PFSK-1 (cell line): ENCODE data around the gene FAM111B.

Experiments
- FOXP2 ChIP-seq: optimal IDR thresholded peaks from 2 replicates; pipeline ENCODE3; 2011; ENCODE audit warnings: borderline replicate concordance, control low read depth, inconsistent platforms; ENCODE audit not compliant: insufficient read depth; ENCODE audit errors: extremely low read length, extremely low read depth
- POLR2AphosphoS5 ChIP-seq: IDR thresholded peaks from 2 replicates; pipeline ENCODE4 v1.6.1; 2012; ENCODE audit warnings: low read depth, mild to moderate bottlenecking, control low read depth, low read length, moderate library complexity
- SIN3A ChIP-seq: IDR thresholded peaks from 2 replicates; pipeline ENCODE4 v1.6.1; 2012; ENCODE audit warnings: mild to moderate bottlenecking, low read length, moderate library complexity, borderline replicate concordance; ENCODE audit not compliant: insufficient read depth
- TAF1 ChIP-seq: IDR thresholded peaks from 2 replicates; pipeline ENCODE4 v1.6.1; 2012; ENCODE audit warnings: low read length, control low read depth, borderline replicate concordance; ENCODE audit not compliant: insufficient read depth
- TF ChIP-seq, protein P1 (sequence below), 2 experiments: IDR thresholded peaks; 2 replicates each; pipeline versions ENCODE4 v1.6.1 to v1.8.0; 2011 to 2012; ENCODE audit warnings: low read depth in 2 of 2, low read length in 2 of 2, control low read depth in 1 of 2, inconsistent platforms in 1 of 2, mild to moderate bottlenecking in 1 of 2, moderate library complexity in 1 of 2; ENCODE audit not compliant: insufficient read depth in 1 of 2

The FAM111B gene

DNA sequence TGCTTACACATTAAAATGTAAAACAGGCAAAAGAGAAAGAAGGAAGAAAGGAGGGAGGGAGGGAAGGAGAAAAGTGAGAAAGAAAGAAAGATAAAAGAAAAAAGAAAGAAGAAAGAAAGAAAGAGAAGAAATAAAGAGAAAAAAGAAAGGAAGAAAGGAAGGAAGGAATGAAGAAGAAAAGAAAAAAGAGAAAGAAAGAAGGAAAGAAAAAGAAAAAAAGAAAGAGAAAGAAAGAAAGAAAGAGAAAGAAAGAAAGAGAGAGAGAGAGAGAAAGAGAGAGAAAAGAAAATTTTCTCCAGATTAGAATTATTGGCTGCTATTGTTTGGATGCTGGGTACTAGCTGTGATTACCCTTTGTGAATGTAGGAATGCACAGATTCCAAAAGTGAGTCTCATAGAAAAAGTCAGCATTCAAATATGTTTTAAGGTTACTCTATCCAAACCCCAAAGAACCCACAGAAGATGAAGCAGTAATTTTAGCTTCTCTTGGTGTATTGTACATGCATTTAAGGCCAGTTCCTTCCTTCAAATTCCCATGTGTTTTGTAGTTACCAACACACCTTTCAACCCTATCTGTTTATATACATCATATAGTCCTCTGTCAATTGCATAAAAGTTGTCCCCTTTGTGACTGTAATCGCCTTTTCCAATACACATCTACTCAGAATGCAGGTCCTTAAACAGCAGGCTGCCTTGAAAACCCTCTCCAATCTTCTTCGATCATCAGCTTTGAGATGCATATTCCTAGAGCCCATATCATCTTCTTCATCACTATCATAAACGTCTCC, 34.8 kb downstream of the FAM111B start:
- TF ChIP-seq SIN3A (no peak), POLR2AphosphoS5 (no peak), FOXP2 (no peak), TAF1 (no peak)
- TF ChIP-seq, protein P1, sequence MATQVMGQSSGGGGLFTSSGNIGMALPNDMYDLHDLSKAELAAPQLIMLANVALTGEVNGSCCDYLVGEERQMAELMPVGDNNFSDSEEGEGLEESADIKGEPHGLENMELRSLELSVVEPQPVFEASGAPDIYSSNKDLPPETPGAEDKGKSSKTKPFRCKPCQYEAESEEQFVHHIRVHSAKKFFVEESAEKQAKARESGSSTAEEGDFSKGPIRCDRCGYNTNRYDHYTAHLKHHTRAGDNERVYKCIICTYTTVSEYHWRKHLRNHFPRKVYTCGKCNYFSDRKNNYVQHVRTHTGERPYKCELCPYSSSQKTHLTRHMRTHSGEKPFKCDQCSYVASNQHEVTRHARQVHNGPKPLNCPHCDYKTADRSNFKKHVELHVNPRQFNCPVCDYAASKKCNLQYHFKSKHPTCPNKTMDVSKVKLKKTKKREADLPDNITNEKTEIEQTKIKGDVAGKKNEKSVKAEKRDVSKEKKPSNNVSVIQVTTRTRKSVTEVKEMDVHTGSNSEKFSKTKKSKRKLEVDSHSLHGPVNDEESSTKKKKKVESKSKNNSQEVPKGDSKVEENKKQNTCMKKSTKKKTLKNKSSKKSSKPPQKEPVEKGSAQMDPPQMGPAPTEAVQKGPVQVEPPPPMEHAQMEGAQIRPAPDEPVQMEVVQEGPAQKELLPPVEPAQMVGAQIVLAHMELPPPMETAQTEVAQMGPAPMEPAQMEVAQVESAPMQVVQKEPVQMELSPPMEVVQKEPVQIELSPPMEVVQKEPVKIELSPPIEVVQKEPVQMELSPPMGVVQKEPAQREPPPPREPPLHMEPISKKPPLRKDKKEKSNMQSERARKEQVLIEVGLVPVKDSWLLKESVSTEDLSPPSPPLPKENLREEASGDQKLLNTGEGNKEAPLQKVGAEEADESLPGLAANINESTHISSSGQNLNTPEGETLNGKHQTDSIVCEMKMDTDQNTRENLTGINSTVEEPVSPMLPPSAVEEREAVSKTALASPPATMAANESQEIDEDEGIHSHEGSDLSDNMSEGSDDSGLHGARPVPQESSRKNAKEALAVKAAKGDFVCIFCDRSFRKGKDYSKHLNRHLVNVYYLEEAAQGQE (IDR thresholded peaks at IDR 0.05; ENCODE audit: insufficient read depth in 1 of 2, low read depth in 2 of 2, low read length in 2 of 2) = no peak

DNA sequence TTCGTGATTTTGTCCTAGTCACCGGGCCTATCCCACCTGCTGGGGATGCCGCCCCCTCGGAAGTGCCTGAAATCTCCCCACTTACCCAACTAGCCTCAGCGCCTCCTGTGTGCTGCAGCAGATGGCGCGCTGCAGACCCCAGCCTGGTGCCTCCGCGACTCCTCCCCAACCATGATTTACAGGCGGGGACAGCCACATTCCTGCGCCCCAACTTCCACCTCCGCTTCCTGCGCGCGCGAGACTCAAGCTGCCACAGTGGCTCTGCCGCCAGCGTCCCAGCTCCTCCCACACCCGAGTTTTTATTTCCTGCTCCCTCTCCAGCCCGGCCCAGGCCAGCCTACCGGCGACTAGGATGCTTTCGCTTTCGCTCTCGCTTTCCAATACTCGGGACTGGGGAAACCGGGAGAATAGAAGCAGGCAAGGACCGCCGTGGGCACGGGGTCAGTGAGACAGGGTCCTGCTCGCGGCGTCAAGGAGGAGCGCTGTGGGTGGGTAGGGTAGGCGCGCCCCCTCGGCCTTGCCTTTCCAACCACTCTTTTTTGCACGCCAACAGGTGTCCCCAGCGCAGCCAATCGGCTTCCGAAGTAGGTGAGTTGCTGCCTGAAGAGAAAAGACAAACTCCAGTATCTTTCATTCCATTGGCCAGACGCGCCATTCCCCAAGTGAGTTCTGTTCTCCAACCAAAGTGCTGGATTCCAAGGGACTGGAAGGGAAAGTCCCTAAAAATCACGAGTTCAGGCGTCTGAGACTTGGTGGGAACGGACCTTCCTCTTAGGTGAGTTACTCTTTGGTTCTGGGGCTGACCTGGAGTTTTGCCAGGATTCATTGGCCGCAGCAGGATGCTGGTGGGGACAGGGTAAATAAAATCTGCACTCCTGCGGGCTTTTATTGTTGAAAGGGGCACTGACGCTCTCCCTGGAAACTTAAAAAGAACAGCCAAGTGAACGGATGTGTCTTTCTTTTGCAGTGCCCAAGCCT, 35.8 kb downstream of the FAM111B start, which contains the start of gene FAM111A:
Gene FAM111A (plus strand): TSS at position 327 of the 978 bp plus-strand sequence. CDS start 6,017 bp downstream, outside the sequence.
- TF ChIP-seq, protein P1 (IDR thresholded peaks at IDR 0.05; ENCODE audit: insufficient read depth in 1 of 2, low read depth in 2 of 2, low read length in 2 of 2) = no peak
- TF ChIP-seq SIN3A (no peak), POLR2AphosphoS5 (no peak)

DNA sequence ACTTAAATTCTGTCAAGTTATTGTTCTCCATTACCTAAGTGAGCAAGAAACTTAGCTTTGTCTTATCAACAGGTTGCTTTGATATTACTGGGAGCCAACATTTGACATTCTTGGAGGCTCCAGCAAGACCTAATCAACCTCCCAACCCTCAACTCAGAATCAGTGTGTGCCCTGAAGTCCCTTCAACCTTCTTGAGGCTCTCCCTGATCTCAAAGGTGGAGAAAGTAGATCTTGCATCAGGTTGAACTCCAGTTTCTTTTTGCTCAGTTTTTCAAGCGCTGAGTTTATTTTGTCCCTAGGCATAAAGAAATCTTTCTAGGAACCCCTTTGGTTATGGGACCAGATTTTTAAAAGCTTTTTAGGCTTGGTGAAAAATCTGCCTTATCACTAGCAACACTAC, 37.1 kb downstream of the FAM111B start:
- TF ChIP-seq, protein P1 (IDR thresholded peaks at IDR 0.05; ENCODE audit: insufficient read depth in 1 of 2, low read depth in 2 of 2, low read length in 2 of 2) = no peak
- TF ChIP-seq FOXP2 (no peak), TAF1 (no peak), SIN3A (no peak), POLR2AphosphoS5 (no peak)

DNA sequence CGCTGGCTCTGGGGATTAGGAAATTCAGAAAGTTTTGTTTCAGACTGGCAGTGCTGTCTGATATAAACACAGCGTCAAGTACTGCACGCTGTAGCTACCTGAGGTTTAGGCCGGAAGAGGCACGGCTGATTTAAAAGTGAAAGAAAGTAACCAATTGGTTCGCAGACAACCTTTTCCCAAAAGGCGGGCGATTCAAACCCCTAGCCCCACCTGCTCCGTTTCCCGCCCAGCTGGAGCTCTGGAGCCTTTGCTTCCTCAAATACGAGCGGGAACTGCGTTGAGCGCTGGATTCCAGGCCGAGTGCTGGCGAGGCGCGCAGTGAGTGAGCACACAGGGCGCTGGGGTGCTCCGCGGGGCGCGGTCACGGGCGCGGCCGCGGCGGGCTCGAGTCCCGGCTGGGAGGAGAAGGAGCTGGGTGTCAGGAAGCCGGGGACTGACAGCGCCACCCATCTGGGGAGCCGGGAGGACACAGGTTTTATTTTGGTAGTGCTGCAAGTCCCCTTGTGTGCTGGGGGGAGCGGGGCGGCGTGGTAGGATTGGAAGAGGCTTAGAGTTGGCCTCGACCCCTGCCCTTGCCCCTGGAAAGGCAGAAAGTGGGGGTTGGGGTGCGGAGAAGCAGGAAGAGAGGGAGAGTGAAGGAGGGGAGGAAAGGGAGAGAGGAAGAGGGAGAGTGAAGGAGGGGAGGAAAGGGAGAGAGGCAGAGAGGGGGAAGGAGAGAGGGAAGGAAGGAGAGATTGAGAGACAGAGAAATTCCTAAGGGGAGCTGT, 37.7 kb downstream of the FAM111B start:
- TF ChIP-seq POLR2AphosphoS5 (no peak), TAF1 (no peak), SIN3A (no peak), FOXP2 (no peak)
- TF ChIP-seq, protein P1 (IDR thresholded peaks at IDR 0.05; ENCODE audit: insufficient read depth in 1 of 2, low read depth in 2 of 2, low read length in 2 of 2) = no peak
